CD14-positive monocyte (primary cell): ENCODE results near the gene TRIM25. TPM values are rescaled to one million over a fixed set of nuclear protein-coding genes. Genes with fewer than 3 reads are reported as not detected.

ENCODE experiments used
- DNase-seq, 3 donors: peaks; one replicate each; pipeline ENCODE4 v3.0.0-alpha.2; 2011 to 2022
- H2AFZ ChIP-seq: 2 replicates; pipeline ENCODE4 v1.6.0; 2012; ENCODE audit warnings: mild to moderate bottlenecking, low read depth, low read length, inconsistent platforms; ENCODE audit not compliant: insufficient read depth, poor library complexity, severe bottlenecking
- H3K27ac ChIP-seq, 2 donors: 1 replicate in 1 of 2; 2 replicates in 1 of 2; pipeline ENCODE4 v1.5.1; 2012 to 2013; ENCODE audit warnings: low read length in 2 of 2, control low read depth in 1 of 2, inconsistent platforms in 1 of 2, low read depth in 1 of 2, mild to moderate bottlenecking in 1 of 2
- H3K27me3 ChIP-seq, 2 donors: one replicate each; pipeline versions ENCODE4 v1.6.0 to v1.6.1; 2011 to 2013; ENCODE audit warnings: low read length in 2 of 2; ENCODE audit not compliant: control insufficient read depth in 2 of 2, insufficient read depth in 2 of 2
- H3K36me3 ChIP-seq, 2 donors: replicated peaks in 1 of 2; 1 replicate in 1 of 2; 2 replicates in 1 of 2; pipeline versions ENCODE4 v1.5.1 to v1.6.1; 2012 to 2013; ENCODE audit warnings: low read length in 2 of 2, control low read depth in 1 of 2, inconsistent platforms in 1 of 2, mild to moderate bottlenecking in 1 of 2; ENCODE audit not compliant: insufficient read depth in 2 of 2, control insufficient read depth in 1 of 2
- H3K4me1 ChIP-seq, 2 donors: 1 replicate in 1 of 2; 2 replicates in 1 of 2; pipeline versions ENCODE4 v1.5.1 to v1.6.1; 2012 to 2013; ENCODE audit warnings: low read length in 2 of 2, control low read depth in 1 of 2, inconsistent platforms in 1 of 2, mild to moderate bottlenecking in 1 of 2, moderate library complexity in 1 of 2; ENCODE audit not compliant: insufficient read depth in 2 of 2, control insufficient read depth in 1 of 2
- H3K4me2 ChIP-seq: replicated peaks from 2 replicates; pipeline ENCODE3; 2012; ENCODE audit warnings: low read length, moderate library complexity, mild to moderate bottlenecking; ENCODE audit not compliant: poor library complexity, severe bottlenecking; ENCODE audit errors: extremely low read depth
- H3K4me3 ChIP-seq, 3 experiments: fragments of 200-600 bp in 1 of 3; sonication (generic) in 1 of 3; replicated peaks in 1 of 3; 1 replicate in 2 of 3; 2 replicates in 1 of 3; pipeline ENCODE4 v1.5.1; 2011 to 2013; ENCODE audit warnings: low read length in 3 of 3, mild to moderate bottlenecking in 3 of 3, control low read depth in 2 of 3, low read depth in 2 of 3, inconsistent platforms in 1 of 3, moderate library complexity in 1 of 3
- H3K79me2 ChIP-seq: 2 replicates; pipeline ENCODE4 v1.6.0; 2012; ENCODE audit warnings: mild to moderate bottlenecking, control low read depth, inconsistent platforms, low read length, moderate library complexity; ENCODE audit not compliant: insufficient read depth
- H3K9ac ChIP-seq: 2 replicates; pipeline ENCODE4 v1.6.0; 2017; ENCODE audit warnings: low read length, mild to moderate bottlenecking; ENCODE audit not compliant: insufficient read depth, poor library complexity, severe bottlenecking
- H3K9me3 ChIP-seq, 2 donors: replicated peaks in 1 of 2; 1 replicate in 1 of 2; 2 replicates in 1 of 2; pipeline versions ENCODE4 v1.5.1 to v1.6.1; 2012 to 2013; ENCODE audit warnings: low read length in 2 of 2, control low read depth in 1 of 2; ENCODE audit not compliant: control insufficient read depth in 1 of 2, insufficient read depth in 1 of 2
- H4K20me1 ChIP-seq: 2 replicates; pipeline ENCODE4 v1.6.0; 2012; ENCODE audit warnings: mild to moderate bottlenecking, low read length, control low read depth, moderate library complexity; ENCODE audit not compliant: insufficient read depth
- H3K27ac Mint-ChIP-seq, 7 donors: one replicate each; pipeline ENCODE4 v1.8.0; 2020; ENCODE audit warnings: mild to moderate bottlenecking in 7 of 7, mixed read lengths in 7 of 7, moderate library complexity in 6 of 7, inconsistent platforms in 2 of 7
- H3K27me3 Mint-ChIP-seq, 3 donors: one replicate each; pipeline ENCODE4 v1.8.0; 2021 to 2022; ENCODE audit warnings: low read depth in 3 of 3, mild to moderate bottlenecking in 3 of 3, mixed read lengths in 3 of 3, moderate library complexity in 3 of 3, inconsistent platforms in 1 of 3
- H3K36me3 Mint-ChIP-seq, 2 donors: one replicate each; pipeline ENCODE4 v1.8.0; 2020; ENCODE audit warnings: mixed read lengths in 2 of 2, inconsistent platforms in 1 of 2, mild to moderate bottlenecking in 1 of 2
- H3K4me1 Mint-ChIP-seq: one replicate; pipeline ENCODE4 v1.8.0; 2020; ENCODE audit warnings: mild to moderate bottlenecking, mixed read lengths
- H3K4me3 Mint-ChIP-seq, 2 donors: one replicate each; pipeline ENCODE4 v1.8.0; 2020; ENCODE audit warnings: mild to moderate bottlenecking in 2 of 2, mixed read lengths in 2 of 2, moderate library complexity in 1 of 2
- H3K9me3 Mint-ChIP-seq, 7 donors: one replicate each; pipeline ENCODE4 v1.8.0; 2020 to 2022; ENCODE audit warnings: mixed read lengths in 7 of 7, mild to moderate bottlenecking in 6 of 7, moderate library complexity in 6 of 7, inconsistent platforms in 2 of 7
- CTCF ChIP-seq: fragments of 200-600 bp; IDR thresholded peaks from one replicate; pipeline ENCODE4 v1.8.0; 2022; ENCODE audit warnings: antibody characterized with exemption, mild to moderate bottlenecking
- WGBS: methylation state at CpG from one replicate; pipeline ENCODE4 v1.1.5; 2013; ENCODE audit warnings: missing lambda C conversion rate; ENCODE audit not compliant: insufficient coverage; 5-methylcytosine and 5-hydroxymethylcytosine counted together
- intact Hi-C, 2 donors: fragments of 100-400 bp; cut with micrococcal nuclease; formaldehyde crosslinking; loops; one replicate each; pipeline versions ENCODE4 v1.15.0 to v1.15.1; 2023
- polyA plus RNA-seq, 3 donors: library from polyadenylated mRNA; depleted of rRNA in 1 of 3; unstranded in 2 of 3; stranded (reverse) in 1 of 3; fragments of 300-500 nt in 2 of 3; fragments of >200 nt in 1 of 3; fragmentation: Illumina TruSeq in 2 of 3; gene quantifications; 1 replicate in 2 of 3; 2 replicates in 1 of 3; pipeline ENCODE4 v1.2.3, GENCODE V29; 2012 to 2021

The TRIM25 gene
- polyA plus RNA-seq, 3 donors, result 5.4 to 98.3 (median 11.2) TPM

- Mint-ChIP-seq H3K4me3 (no peak overlapping the region), H3K4me1 (peaks cover 62% of the 10 kb centered on the region), H3K9me3 (peaks cover 6 to 21% (median 9%) of the 10 kb centered on the region in 7 donors), H3K36me3 (peaks cover 42 to 45% of the 10 kb centered on the region in 2 donors), H3K27ac (peak overlapping the region in 5 of 7 donors; percentile 3 to 75 (median 48)), H3K27me3 (peaks cover 0 to 3% (median 0%) of the 10 kb centered on the region in 3 donors)
- peak; percentile 24 to 54 (median 53) for DNase-seq
- Histone ChIP-seq H3K9me3 (peaks cover 8 to 13% of the 10 kb centered on the region in 2 donors), H3K4me1 (peaks cover 29 to 53% of the 10 kb centered on the region in 2 donors), H2AFZ (no peak overlapping the region), H3K27ac (peak overlapping the region in 1 of 2 donors; percentile 67), H3K9ac (no peak overlapping the region), H3K79me2 (no peaks in the 10 kb centered on the region), H3K4me2 (no peak overlapping the region), H3K27me3 (no peaks in the 10 kb centered on the region), H4K20me1 (peaks cover 50% of the 10 kb centered on the region), H3K4me3 (no peak overlapping the region), H3K36me3 (peaks cover 13 to 39% of the 10 kb centered on the region in 2 donors)
- WGBS, result no CpG with 5 or more reads among the region's 1 CpG
- intact Hi-C loops, result no loop called here
- no peak for TF ChIP-seq CTCF
These were observed 30.2 kb downstream of the TRIM25 start for GRCh38 chr17:56883616-56884015.

- no peak overlapping the region for H2AFZ ChIP-seq
- H3K27me3 ChIP-seq, result no peaks in the 10 kb centered on the region
- peaks cover 0 to 14% of the 10 kb centered on the region in 2 donors for H3K9me3 ChIP-seq
These were observed 32.1 kb downstream of the TRIM25 start for GRCh38 chr17:56881685-56882295.

More at GRCh38 chr17:56881685-56882295, 32.1 kb downstream of the TRIM25 start:
- Mint-ChIP-seq H3K36me3 (peaks cover 27 to 30% of the 10 kb centered on the region in 2 donors), H3K4me1 (peaks cover 63% of the 10 kb centered on the region), H3K27me3 (peaks cover 0 to 3% (median 0%) of the 10 kb centered on the region in 3 donors), H3K4me3 (no peak overlapping the region), H3K9me3 (peaks cover 5 to 20% (median 15%) of the 10 kb centered on the region in 7 donors), H3K27ac (peak overlapping the region in 3 of 7 donors; percentile 22 to 49 (median 44))
- Histone ChIP-seq H3K4me2 (no peak overlapping the region), H3K4me3 (no peak overlapping the region), H4K20me1 (peaks cover 32% of the 10 kb centered on the region), H3K36me3 (peaks cover 5 to 20% of the 10 kb centered on the region in 2 donors), H3K4me1 (peaks cover 36 to 61% of the 10 kb centered on the region in 2 donors), H3K79me2 (no peaks in the 10 kb centered on the region), H3K27ac (no peak overlapping the region), H3K9ac (no peak overlapping the region)
- DNase-seq, result no peak
- intact Hi-C loops, result no loop called here
- no peak for TF ChIP-seq CTCF
- 100% methylated on average over 1 of the region's 3 CpGs for WGBS
